ENCODE results near the gene ANTXR2. TPM values are rescaled to one million over a fixed set of nuclear protein-coding genes. Genes with fewer than 3 reads are reported as not detected.

ANTXR2 gene
- total and polyA plus RNA-seq, 2 of the 8 experiments (the other 6 are each of a cell fraction or from before 2014, with no cell fraction given), result 1.1 to 7.5 TPM

DNA sequence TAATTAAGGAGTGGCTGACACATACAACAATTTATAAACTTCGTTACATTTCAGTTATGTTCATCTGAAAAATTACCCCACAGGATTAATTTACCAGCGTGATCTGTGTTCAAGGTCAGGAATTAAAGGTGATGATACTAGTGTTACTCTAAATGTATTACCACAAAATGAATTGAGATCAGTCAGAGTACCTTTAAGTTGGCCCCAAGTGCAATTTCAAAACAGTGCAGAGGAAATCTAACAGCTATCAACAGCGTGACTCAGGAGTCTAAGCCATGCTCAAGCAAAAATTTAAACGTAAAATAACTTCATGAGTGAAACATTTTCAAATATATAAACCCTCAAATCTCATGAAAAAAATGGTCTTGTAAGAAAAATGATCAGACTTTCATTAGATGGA, 18.7 kb downstream of the ANTXR2 start:
- Histone ChIP-seq H3K4me3 (ENCODE audit: extremely low read depth in 1 of 4, insufficient read depth in 2 of 4, low read depth in 3 of 4, low read length in 4 of 4) (no peak overlapping the region), H2BK20ac (ENCODE audit: low read length) (no peak overlapping the region), H3K36me3 (ENCODE audit: control insufficient read depth in 2 of 4, insufficient read depth in 4 of 4, low read length in 3 of 4) (no peaks in the 10 kb centered on the region), H3K23ac (ENCODE audit: insufficient read length) (no peak overlapping the region), H4K20me1 (replicated peaks in 1 of 2; ENCODE audit: control insufficient read depth in 1 of 2, insufficient read depth in 2 of 2, low read length in 2 of 2) (no peaks in the 10 kb centered on the region), H3K56ac (replicated peaks; ENCODE audit: insufficient read length, low read depth, low read length) (no peak overlapping the region), H3K14ac (ENCODE audit: insufficient read length) (no peak overlapping the region), H3K9ac (replicated peaks in 1 of 4; ENCODE audit: extremely low read depth in 1 of 4, low read depth in 3 of 4, low read length in 3 of 4) (no peak overlapping the region), H2BK5ac (ENCODE audit: low read depth, low read length) (no peak overlapping the region), H3K4me2 (ENCODE audit: insufficient read depth in 1 of 2, low read depth in 2 of 2, low read length in 2 of 2) (no peak overlapping the region), H2AFZ (ENCODE audit: low read length) (no peak overlapping the region), H3K4ac (replicated peaks; ENCODE audit: insufficient read length, low read depth, low read length) (no peak overlapping the region), H2BK12ac (ENCODE audit: low read depth, low read length) (no peak overlapping the region), H4K5ac (ENCODE audit: insufficient read length, low read depth, low read length) (no peak overlapping the region), H3K27me3 (replicated peaks in 1 of 4; ENCODE audit: control insufficient read depth in 3 of 4, extremely low read depth in 1 of 4, insufficient read depth in 3 of 4, low read length in 3 of 4) (peaks cover 0 to 1% (median 0%) of the 10 kb centered on the region in 4 experiments; a peak in 1 of 7 replicates), H3K27ac (ENCODE audit: low read depth, low read length) (no peak overlapping the region), H2BK15ac (ENCODE audit: low read length) (no peak overlapping the region), H4K8ac (ENCODE audit: extremely low read depth, insufficient read depth, low read length) (no peak overlapping the region), H3K18ac (ENCODE audit: extremely low read depth, low read length) (no peak overlapping the region), H3K23me2 (ENCODE audit: low read depth, low read length) (no peaks in the 10 kb centered on the region), H3K79me1 (ENCODE audit: low read depth, low read length) (no peaks in the 10 kb centered on the region; the same call in 1 of the 2 replicates), H3K79me2 (ENCODE audit: control insufficient read depth in 1 of 2, insufficient read depth in 2 of 2, low read length in 2 of 2) (no peaks in the 10 kb centered on the region), H3K4me1 (replicated peaks in 1 of 4; ENCODE audit: control insufficient read depth in 3 of 4, insufficient read depth in 4 of 4, low read length in 3 of 4) (peaks cover 0 to 6% (median 2%) of the 10 kb centered on the region in 4 experiments; a peak in 5 of 7 replicates), H3K9me3 (ENCODE audit: insufficient read depth in 2 of 2, low read depth in 1 of 2, low read length in 1 of 2) (no peaks in the 10 kb centered on the region), H2AK5ac (ENCODE audit: low read depth, low read length) (no peak overlapping the region), H2BK120ac (replicated peaks; ENCODE audit: low read depth, low read length) (no peak overlapping the region), H4K91ac (replicated peaks; ENCODE audit: insufficient read length, low read length) (no peak overlapping the region)
- DNase-seq (ENCODE audit: low read depth in 1 of 2, low spot score in 2 of 2) (no peak), FAIRE-seq (no peak)
- no peak for TF ChIP-seq SAP30 (IDR thresholded peaks at IDR 0.05; ENCODE audit: insufficient read depth, insufficient replicate concordance, low read length)
- POLR2A ChIA-PET (ENCODE audit: partially characterized antibody), result interaction anchor here (1.4 kb wide), 1 partner anchor 18 kb away, joined by 3 read pairs; the partner anchor contains the start of gene ANTXR2
- WGBS, 2 experiments (ENCODE audit: extremely low coverage in 1 of 2, insufficient coverage in 1 of 2, insufficient read length in 1 of 2, insufficient replicate concordance in 2 of 2, low coverage in 1 of 2, low lambda C conversion rate in 2 of 2, missing lambda C conversion rate in 1 of 2), result 86% methylated on average over 4 of the region's 4 CpGs; no CpG with 5 or more reads in 1 of the 2 experiments
- CTCF ChIA-PET (ENCODE audit: partially characterized antibody), result interaction anchor here (1.1 kb wide), 1 partner anchor 14 kb away, joined by 3 read pairs; no protein-coding TSS in a partner anchor

Measured in H1 (cell line).